Endothelial cell of umbilical vein (primary cell): ENCODE results near the gene APRT.

Source experiments
- GATA2 ChIP-seq: IDR thresholded peaks from 2 replicates; pipeline ENCODE4 v1.7.0; 2011; ENCODE audit warnings: low read depth, mild to moderate bottlenecking, moderate library complexity, mixed read lengths, low read length; ENCODE audit not compliant: insufficient read length, insufficient read depth
- POLR2A ChIP-seq: IDR thresholded peaks from 2 replicates; pipeline ENCODE4 v1.6.1; 2012; ENCODE audit warnings: low read depth, mild to moderate bottlenecking, control low read depth, low read length
- POLR2AphosphoS5 ChIP-seq: IDR thresholded peaks from 2 replicates; pipeline ENCODE4 v1.6.1; 2012; ENCODE audit warnings: low read depth, mild to moderate bottlenecking, control low read depth, low read length, moderate library complexity; ENCODE audit not compliant: insufficient read depth
- TF ChIP-seq, protein P1 (sequence below), 2 donors: IDR thresholded peaks; 1 replicate in 1 of 2; 2 replicates in 1 of 2; pipeline ENCODE4 v1.5.1; 2011; ENCODE audit warnings: low read length in 2 of 2, mild to moderate bottlenecking in 2 of 2, moderate library complexity in 2 of 2, control low read depth in 1 of 2, inconsistent platforms in 1 of 2, low read depth in 1 of 2; ENCODE audit not compliant: insufficient read depth in 1 of 2; ENCODE audit errors: extremely low read depth in 1 of 2
- TF ChIP-seq, protein P2 (sequence below): IDR thresholded peaks from 2 replicates; pipeline ENCODE4 v1.6.1; 2011; ENCODE audit not compliant: insufficient read depth, insufficient read length

DNA sequence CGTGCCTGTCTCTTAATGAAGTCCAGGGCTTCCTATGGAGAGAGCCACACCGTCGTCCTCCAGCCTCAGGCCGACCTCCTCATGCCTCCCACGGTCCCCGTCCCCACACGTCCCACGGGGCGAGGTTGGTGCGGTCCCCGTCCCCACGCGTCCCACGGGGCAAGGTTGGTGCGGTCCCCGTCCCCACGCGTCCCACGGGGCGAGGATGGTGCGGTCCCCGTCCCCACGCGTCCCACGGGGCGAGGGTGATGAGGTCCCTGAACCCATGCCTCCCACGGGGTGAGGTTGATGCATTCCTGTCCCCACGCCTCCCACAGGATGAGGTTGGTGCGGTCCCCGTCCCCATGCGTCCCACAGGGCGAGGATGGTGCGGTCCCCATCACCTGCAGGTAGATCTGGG is 24.1 kb upstream of the APRT start:
- TF ChIP-seq, protein P1, sequence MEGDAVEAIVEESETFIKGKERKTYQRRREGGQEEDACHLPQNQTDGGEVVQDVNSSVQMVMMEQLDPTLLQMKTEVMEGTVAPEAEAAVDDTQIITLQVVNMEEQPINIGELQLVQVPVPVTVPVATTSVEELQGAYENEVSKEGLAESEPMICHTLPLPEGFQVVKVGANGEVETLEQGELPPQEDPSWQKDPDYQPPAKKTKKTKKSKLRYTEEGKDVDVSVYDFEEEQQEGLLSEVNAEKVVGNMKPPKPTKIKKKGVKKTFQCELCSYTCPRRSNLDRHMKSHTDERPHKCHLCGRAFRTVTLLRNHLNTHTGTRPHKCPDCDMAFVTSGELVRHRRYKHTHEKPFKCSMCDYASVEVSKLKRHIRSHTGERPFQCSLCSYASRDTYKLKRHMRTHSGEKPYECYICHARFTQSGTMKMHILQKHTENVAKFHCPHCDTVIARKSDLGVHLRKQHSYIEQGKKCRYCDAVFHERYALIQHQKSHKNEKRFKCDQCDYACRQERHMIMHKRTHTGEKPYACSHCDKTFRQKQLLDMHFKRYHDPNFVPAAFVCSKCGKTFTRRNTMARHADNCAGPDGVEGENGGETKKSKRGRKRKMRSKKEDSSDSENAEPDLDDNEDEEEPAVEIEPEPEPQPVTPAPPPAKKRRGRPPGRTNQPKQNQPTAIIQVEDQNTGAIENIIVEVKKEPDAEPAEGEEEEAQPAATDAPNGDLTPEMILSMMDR (IDR thresholded peaks at IDR 0.05; ENCODE audit: extremely low read depth in 1 of 2, insufficient read depth in 1 of 2, low read depth in 1 of 2, low read length in 2 of 2), result no peak
- TF ChIP-seq GATA2 (no peak), POLR2AphosphoS5 (no peak), POLR2A (no peak)
- TF ChIP-seq, protein P2, sequence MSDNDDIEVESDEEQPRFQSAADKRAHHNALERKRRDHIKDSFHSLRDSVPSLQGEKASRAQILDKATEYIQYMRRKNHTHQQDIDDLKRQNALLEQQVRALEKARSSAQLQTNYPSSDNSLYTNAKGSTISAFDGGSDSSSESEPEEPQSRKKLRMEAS, result no peak
